Measurements from ENCODE around the gene CCDC83.
"Not testable (repeated sequence)": the region's sequence is repeated elsewhere in the genome, so short reads cannot be mapped to it uniquely, and the experiment has no call there.

CCDC83 gene

GRCh38 chr11:85889676-85890579, 34.7 kb downstream of the CCDC83 start:
- no peak for DNase-seq

- DNase-seq = no peak
Observed at GRCh38 chr11:85893395-85893794, 38.2 kb downstream of the CCDC83 start.

- DNase-seq = no peak
Observed at GRCh38 chr11:85896876-85897275, 41.7 kb downstream of the CCDC83 start.

GRCh38 chr11:85898456-85898855, 43.3 kb downstream of the CCDC83 start:
- no peak for DNase-seq

GRCh38 chr11:85902353-85902752, 47.2 kb downstream of the CCDC83 start:
- DNase-seq = no peak

GRCh38 chr11:85903406-85903805, 48.2 kb downstream of the CCDC83 start:
- no peak for DNase-seq

- DNase-seq = no peak
Observed at GRCh38 chr11:85903811-85904210, 48.6 kb downstream of the CCDC83 start.

- no peak for DNase-seq
Observed at GRCh38 chr11:85912414-85912813, 57.2 kb downstream of the CCDC83 start.

GRCh38 chr11:85913513-85913912, 58.3 kb downstream of the CCDC83 start:
- DNase-seq = no peak

GRCh38 chr11:85914425-85914824, 59.2 kb downstream of the CCDC83 start:
- DNase-seq = no peak

GRCh38 chr11:85918910-85919794, 64.0 kb downstream of the CCDC83 start:
- no peak for DNase-seq

GRCh38 chr11:85922367-85922766, 67.2 kb downstream of the CCDC83 start:
- no peak for DNase-seq

- no peak for DNase-seq
Observed at GRCh38 chr11:85923455-85923854, 68.3 kb downstream of the CCDC83 start.

GRCh38 chr11:85926653-85927214, 71.6 kb downstream of the CCDC83 start:
- not testable (repeated sequence) for DNase-seq

GRCh38 chr11:85930879-85931366, 75.7 kb downstream of the CCDC83 start:
- no peak for DNase-seq

GRCh38 chr11:85934596-85935169, 79.5 kb downstream of the CCDC83 start:
- DNase-seq = no peak

GRCh38 chr11:85935751-85936150, 80.6 kb downstream of the CCDC83 start:
- DNase-seq = no peak

GRCh38 chr11:85937835-85938234, 82.7 kb downstream of the CCDC83 start:
- no peak for DNase-seq

- DNase-seq = no peak
Observed at GRCh38 chr11:85939099-85940015, 84.2 kb downstream of the CCDC83 start.

- DNase-seq = no peak
Observed at GRCh38 chr11:85941380-85941973, 86.3 kb downstream of the CCDC83 start.

- DNase-seq = no peak
Observed at GRCh38 chr11:85945296-85945695, 90.1 kb downstream of the CCDC83 start.

Measured in activated CD4-positive, alpha-beta T cell treated with anti-CD3 and anti-CD28 coated beads for 4 hours (primary cell).